GM18873 (cell line): ENCODE results near the gene ZNF222.

ENCODE experiments used
- ATAC-seq: cut with Tn5 transposase; IDR thresholded peaks from one replicate; pipeline ENCODE4 v1.9.1; 2021; ENCODE audit warnings: mild to moderate bottlenecking, moderate library complexity, moderate number of reproducible peaks; ENCODE audit not compliant: unreplicated experiment, low FRiP score

Gene ZNF222

DNA sequence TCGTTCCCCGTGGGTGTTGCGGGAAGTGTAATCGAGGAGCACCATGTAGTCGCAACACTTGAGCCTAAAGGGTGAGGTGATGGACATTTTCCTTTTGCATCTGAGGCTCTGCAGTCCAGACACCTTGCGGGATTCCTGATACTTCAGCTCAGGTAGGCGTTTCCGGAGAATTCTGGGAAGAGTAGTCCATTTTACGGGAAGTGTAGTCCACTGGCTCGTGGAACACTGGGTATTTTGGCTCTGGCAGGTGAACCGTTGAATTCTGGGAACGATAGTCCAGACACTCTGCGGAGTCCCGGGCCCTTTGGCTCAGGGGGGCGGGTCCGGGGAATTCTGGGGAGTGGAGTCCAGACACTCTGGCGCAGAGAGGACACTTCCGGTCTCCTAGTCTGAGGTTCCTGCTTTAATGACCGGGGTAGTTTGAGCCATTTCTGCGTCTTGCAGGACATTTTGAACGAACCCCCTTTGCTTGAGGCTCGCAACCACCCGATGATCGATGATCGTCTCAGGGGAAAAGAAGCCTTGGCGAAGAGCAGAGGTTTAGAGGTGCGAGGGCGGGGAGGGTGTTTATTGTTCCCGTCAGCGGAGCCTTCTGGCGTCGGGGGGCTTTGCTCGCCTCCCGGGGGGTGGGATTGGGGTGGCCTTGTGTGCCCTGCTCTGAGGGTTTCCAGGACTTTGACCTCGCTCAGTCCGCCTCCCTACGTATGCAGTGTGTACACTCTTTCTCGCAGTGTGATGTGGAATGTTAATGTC is 26.6 kb downstream of the ZNF222 start, which contains the start of gene ZNF223:
Gene ZNF223 (plus strand): TSS at position 387 of the 753 bp plus-strand sequence. CDS start 3,141 bp downstream, outside the sequence.
- no peak for ATAC-seq

DNA sequence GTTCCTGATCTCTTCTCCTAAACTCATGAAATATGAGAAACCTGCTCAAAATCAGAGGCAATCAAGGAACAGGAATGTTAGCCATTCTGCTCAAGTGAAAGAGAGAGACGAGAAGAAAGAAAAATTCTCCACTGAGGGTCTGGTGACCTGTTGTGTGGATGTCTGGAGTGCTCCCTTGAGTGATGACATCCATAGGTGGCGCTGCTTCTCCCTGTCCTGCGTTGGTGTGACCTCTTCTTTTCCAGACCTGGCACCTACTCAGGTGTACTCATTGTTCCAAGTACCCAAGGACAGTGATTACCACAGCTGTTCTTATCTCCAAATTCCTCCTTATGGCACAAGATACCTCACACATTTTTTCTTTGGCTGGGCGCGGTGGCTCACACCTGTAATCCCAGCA is 30.7 kb downstream of the ZNF222 start:
- no peak for ATAC-seq

DNA sequence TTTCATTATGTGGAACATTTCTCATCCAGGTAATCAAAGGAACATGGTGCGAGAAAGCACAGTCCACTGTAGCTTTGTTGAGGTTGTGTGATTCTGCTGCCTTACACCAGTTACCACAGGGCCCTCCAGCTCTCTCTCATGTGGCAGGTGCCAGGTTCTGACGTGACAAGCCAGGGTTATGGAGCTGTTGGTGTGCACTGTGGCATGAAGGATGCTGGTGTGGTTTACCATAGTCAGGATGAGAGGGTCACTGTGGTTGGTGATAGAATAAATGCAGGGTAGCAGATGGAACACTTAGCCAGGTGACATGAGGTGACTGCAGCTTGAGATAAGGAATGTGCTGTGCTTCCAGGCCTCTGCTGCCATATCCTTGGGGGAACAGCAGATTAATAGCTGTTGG is 34.0 kb downstream of the ZNF222 start:
- ATAC-seq: no peak

DNA sequence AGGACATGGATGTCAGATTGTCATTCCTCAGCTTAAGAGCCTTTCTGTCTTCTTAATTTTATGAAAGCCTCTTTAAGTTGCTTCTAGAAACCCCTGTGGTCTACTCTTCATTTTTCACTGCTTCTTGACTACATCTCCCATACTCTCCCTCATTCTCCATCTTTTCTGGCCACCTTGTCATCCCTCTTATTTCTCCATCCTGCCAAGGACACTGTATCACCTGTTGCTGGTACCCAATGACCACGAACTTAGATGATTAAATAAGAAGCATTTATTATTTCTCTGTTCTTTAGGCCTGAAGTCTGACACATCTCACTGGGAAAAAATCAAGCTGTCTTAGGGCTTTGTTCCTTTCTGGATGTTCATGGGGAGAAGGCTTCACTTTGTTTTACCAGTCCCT is 35.9 kb downstream of the ZNF222 start:
- ATAC-seq: no peak

DNA sequence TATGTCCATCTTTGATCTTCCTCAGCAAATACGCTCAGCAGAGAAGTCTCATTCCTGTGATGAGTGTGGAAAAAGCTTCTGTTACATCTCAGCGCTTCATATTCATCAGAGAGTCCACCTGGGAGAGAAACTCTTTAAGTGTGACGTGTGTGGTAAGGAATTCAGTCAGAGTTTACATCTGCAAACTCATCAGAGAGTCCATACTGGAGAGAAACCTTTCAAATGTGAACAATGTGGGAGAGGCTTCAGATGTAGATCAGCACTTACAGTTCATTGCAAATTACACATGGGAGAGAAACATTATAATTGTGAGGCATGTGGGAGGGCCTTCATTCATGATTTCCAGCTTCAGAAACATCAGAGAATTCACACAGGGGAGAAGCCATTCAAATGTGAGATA is 41.1 kb downstream of the ZNF222 start:
- no peak for ATAC-seq

DNA sequence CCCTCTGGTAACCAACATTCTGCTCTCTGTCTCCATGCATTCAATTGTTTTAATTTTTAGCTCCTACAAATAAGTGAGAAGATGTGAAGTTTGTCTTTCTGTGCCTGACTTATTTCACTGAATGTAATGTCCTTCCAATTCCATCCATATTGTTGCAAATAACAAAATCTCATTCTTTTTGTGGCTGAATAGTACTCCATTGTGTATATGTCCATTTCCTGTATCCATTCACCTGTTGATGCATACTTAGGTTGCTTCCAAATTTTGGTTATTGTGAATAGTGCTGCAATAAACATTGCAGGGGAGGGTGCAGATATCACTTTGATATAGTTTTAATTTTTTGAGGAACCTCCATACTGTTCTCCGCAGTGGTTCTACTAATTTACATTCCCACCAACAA is 44.2 kb downstream of the ZNF222 start:
- ATAC-seq: no peak

DNA sequence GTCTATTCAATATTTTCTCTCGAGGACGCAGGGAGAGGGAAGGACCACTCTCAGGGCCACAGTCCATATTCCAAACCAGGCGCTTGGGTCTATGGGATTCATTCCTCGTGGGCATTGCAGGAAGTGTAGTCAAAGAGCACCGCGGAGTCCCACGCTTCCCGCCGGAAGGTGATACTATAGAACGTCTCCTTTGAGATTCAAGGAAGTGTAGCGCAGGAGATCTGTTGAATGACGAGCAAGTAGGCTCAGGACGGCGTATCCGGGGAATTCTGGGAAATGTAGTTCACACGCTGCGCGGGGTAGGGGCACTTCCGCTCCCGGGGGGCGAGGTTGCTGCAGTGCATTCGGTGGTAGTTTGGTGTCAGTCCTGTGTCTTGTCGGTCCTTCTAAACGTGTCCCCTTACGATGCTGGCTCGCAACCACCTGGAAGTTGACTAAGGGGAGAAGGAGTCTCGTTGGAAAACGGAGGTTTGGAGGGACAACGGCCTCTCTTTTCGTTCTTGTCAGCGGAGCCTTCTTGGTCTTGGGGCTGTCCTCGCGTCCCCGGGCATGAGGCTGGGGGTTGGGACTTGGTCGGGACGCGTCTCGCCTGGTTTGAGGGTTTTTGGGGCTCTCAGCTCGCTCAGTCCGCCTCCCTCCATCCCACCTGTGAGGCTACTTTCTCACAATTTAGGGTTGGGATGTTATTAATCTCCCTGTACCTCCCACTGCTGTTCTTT is 46.8 kb downstream of the ZNF222 start, which contains the start of gene ZNF284:
Gene ZNF284 (plus strand): TSS at position 336 of the 719 bp plus-strand sequence. CDS start 4,231 bp downstream, outside the sequence.
- ATAC-seq: peak; percentile 74

DNA sequence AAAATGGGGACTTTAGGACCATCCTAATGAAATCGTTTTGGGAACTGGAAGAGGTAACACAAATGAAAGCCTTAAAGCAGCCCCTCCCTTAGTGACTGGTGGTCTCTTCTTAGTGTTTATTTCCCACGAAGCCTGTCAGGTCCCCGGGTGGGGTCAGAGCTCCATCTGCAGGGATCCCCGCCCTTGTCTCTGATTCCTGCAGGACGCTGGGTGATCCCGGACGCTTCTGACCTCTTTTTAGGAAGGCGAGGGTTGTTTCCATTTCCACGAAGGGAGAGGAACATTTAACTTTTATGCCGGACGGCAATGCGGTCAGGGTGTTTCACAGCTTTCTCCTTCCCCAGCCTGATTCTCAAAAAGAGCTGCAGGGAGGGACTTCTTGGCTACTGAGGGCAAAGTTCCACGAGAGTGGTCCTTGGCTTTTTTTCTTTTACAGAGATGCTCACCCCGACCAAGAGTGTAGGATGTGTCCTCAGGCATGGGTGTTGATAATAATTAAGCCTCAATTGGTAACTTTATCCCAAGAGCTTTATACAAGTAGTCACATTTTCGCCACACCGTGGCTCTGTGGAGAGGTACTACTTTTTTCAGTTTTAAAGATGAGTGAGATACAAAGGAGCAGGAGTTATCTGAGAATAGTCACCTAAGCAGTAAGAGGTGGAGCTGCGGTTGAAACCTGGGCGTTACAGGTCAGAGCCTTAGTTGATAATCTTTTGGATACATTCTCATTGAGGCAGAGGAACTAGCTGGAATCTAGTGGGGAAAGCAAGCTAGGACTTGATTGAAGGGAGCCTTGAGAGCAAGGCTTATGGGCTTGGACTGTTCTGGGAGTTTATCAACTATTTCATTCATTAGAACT is 47.6 kb downstream of the ZNF222 start:
- ATAC-seq: no peak

DNA sequence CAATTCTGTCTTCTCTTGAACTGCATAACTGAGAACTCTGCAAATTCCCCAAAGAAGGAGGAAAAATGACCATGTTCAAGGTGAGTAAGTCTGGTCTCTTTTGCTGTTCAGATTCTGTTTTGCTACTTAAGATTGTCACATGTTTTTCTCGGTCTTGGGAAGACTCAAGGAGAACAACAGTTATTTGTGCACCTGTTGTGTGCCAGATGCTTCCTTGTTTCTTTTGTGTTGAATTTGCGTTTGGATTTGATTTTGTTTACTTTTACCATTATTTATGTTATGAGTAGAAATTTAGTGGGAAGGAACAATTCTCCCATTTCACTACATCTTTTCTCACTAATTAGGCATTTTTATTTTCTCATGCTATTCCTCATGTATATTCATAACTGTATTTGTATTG is 51.1 kb downstream of the ZNF222 start:
- ATAC-seq: no peak
